SKM-1 treated with dmso at 0.1 percent for 144 hours (cell line): Measurements from ENCODE around the gene SERPINB1.

Experiments used
- DNase-seq: peaks from one replicate; lab custom pipeline; 2025; ENCODE audit not compliant: unreplicated experiment; lab: John Stamatoyannopoulos, UW

Gene SERPINB1

DNA sequence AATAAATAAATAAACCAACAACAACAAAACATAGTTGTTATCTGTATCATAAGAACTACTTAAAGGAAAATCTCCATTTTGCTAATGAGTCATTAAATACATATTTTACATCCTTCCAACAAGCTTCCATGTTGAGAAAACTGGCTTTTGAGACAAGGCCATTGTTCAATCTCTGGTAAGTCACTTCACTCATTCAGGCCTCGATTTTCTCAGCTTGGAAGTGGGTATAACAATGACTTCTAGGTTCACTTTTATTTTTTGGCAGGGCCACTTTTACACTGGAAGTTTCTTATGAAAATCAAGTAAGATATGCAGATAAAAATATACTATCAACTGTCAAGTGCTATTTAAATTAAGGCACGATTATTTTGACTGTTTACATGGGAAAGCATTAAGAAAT is 46.5 kb downstream of the SERPINB1 start:
- no peak for DNase-seq

DNA sequence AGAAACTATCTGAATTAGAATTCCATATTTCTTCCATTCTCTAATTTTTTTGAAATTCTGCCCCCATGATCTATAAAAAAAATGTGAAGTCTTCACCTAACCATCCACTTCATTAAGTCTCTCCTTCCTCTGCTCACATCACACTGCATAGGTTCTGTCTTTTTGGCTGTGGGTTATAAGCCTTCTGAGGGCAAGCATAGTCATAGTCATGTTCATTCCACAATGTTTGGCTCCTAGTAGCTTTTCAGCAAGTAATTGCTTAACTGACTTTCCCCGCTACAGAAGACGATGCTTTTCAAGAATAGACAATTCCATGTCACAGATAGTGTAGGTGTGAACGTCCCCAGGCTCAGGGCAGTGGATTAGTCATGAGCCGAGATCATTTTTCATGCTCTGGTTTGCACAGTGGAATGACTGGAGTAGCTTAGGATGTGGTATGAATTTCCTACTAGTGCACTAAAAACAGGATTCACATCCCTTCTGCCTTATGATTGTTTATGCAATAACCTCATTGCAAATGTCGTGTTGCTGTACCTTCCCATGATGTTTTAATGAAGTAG is 47.4 kb downstream of the SERPINB1 start:
- no peak for DNase-seq

DNA sequence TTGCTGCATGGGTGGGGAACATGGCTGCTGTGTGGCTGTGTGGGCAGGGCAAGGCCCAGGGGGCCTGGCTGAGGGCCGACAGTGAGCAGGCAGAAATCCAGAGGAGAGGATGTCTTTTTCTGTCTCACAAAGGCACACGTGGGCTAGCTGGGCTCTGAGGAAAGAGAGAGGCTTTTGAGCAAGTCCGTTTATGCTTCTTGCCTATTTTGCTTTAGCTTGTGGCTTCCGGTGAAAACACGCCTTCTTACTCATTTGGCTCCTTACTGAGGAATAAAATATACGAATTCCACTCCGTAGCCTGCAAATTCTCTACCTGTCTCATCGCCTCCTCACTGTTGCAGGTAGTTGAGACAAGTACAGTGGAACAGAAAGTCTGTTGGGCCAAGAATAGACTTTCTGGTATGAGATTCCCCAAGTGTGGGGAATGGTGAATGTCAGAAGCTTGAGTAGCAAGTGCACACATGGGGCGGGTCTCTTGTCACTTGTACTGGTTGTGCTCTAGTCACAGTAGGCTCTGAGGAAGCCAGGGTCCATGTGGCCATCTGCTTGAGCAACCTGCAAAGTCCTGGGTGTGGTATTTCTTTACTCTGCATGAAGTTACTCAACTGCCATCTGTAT is 48.0 kb downstream of the SERPINB1 start:
- DNase-seq = peak; percentile 85

DNA sequence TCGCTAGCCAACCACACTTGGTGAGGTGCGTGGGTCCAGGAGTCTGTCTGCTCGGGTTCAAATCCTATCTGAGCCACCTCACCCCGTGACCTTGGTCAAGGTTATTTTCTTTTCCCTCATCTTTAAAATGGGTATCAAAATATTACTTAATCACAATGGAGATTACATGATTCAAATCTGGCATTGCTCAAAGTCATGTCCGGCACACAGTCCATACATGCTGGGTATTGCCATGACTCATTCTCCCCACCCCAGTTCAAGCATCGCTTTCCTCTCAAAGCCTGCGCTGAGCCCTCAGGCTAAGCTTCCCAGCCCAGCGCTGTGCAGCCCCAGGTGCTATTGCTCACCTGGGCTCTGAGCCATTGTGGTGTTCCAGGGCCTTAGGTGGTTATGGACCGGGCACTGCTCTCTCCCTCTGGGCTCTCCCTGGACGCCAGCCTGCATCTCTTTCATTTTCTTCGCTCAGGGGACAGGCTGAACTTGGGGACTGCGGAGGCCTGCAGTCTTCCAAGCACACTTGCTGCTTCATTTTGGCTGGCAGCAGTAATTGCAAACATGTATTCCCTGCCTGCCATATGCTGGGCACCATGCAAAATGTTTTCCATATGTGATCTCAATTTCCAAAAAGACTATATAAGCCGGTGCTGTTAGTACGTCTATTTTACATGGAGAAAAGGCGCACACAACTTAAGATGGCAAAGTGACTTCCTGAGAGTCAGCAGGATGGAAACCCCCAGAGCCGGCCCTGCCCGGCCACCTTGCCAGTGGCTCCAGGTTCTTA is 49.1 kb downstream of the SERPINB1 start:
- DNase-seq = no peak

DNA sequence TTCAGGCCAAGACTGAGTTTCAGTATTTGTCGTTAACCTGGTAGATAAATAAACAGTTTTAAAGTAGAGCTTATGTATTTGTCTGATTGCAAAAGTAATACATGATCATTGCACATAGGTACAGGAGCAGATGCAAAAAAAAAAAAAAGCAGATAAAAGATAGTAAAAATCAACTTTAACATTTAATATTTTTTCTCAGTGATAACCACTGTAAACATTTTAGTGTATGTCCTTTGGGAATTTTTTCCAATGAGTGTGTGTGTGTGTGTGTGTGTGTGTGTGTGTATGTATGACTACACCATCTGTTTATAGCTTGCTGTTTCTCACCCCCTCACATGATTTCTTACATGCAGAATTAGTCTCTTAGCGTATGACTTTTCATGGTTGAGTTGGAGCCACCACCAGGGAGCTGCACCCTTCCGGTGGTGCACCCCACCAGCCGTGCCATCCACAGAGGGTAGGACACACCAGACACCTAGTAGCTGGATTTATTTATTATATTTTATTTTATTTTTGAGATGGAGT is 50.2 kb downstream of the SERPINB1 start:
- DNase-seq = no peak

DNA sequence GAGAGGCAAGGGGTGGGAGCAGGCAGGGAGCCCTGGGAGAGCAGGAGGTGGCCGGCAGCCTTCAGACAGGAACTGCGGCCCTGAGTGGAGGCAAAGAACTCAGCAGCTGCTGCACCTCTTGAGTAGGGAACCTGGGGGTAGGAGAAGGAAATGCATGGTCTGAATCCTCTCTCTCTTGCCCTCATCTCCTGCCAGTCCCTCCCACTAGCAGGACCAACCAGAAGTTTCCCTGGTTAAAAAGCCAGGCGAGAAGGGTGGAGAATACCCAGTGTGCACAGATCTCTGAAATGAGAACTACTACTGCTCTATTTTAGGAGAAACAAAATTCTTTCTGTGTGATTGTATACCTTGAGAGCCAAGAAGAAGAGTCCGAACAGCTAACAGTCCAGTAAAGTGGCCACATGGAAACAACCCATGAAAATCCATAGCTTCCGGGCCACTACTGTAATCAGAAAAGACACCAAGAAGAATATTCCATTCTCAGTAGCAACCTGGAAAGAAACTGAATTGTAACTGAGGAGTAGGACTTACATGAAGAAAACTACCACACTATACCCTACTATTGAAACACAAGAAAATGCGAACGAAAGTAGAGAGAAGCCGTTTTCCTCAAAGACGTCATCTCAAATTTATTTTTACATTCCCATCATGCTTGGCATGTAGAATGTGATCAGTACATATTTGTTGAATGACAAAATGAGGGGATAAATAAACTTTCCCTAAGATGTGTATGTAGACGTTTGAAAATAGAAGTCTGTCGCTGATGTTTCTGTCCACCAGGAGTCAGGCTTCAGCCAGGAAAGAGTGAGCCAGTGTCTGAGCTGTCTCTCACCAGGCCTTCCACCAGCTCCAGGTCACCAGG is 50.8 kb downstream of the SERPINB1 start:
- peak; percentile 73 for DNase-seq

DNA sequence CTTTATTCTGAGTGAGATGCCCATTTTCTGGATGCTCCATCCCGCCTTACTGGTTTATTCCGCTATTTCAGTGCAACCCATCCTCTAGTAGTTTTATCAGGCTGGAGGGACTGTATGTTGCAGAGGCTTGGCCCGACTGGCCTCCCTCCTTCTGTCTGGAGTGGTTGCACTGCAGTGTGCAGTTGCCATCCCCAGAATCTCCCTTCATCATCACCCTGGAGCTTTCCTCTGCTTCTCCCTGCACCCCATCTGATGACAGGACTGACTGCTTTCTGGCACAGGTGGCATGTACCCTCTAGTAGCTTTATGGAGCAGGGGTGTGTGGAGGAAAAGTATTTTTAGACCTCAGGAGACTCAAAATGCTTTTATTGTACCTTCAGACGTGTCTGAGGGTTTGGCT is 55.4 kb downstream of the SERPINB1 start:
- no peak for DNase-seq

DNA sequence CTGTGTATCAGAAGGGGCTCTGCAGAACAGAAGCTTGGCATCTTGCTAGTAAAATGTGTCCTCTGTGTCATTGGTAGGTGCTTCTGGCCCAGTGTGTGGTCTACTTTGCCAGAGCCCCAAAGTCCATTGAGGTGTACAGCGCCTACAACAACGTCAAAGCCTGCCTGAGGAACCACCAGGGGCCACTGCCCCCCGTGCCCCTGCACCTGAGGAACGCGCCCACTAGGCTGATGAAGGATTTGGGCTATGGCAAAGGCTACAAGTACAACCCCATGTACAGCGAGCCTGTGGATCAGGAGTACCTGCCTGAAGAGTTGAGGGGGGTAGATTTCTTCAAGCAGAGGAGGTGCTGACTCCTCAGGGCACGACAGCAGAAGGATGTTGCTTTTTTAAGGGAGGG is 56.7 kb downstream of the SERPINB1 start:
- DNase-seq = no peak

DNA sequence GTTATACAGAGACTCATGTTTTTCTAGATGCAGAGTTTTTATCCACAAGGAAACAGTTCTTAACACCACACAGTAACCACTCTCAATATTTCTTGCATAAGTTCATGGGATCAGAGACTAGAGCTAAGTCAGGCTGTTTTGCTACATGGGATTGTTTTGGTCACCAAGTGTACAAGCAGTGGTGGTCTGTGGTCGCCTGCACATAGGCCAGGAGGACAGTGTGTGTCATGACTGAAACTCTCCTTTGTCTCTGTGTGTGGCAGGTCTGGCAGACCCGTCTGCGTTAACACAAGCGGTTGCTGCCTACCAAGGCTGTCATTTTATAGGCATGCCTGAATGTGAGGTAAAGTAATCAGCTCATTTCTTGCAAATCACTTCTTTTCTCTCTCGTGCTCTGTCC is 57.6 kb downstream of the SERPINB1 start:
- no peak for DNase-seq

DNA sequence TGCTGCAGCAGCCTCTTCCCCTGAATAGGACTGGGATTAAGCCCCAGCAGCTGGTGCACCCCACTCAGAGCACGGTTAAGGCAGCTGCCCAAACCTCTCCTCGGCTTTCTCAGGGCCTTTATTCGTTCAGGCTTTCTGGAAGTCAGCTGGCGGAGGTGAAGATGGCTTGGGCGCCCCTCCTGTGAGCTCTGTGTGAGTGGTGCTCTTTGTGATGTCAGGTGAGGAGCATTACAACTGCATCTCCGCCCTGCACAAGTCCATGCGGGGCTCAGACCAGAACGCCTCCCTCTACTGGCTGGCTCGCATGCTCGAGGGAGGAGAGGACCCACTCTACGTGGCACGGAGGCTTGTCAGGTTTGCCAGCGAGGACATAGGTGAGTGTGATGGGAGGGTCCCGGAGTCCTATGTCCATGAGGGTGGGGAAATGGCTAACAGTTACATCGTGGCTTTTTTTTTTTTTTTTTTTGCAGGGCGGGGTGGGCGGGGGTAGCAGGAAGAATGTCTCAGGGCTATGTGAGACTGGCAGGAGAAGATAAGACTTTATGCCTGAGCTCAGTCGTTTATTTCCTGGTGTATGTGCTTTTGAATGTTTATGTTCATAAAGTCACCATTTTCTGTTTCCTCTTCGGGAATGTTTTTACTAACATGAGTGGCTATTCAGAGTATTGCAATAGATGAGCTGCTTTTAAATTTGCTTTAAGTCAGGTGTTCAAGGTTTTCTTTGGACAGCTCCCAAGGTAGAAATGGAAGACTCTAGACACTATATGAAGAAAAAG is 58.3 kb downstream of the SERPINB1 start:
- DNase-seq = no peak

DNA sequence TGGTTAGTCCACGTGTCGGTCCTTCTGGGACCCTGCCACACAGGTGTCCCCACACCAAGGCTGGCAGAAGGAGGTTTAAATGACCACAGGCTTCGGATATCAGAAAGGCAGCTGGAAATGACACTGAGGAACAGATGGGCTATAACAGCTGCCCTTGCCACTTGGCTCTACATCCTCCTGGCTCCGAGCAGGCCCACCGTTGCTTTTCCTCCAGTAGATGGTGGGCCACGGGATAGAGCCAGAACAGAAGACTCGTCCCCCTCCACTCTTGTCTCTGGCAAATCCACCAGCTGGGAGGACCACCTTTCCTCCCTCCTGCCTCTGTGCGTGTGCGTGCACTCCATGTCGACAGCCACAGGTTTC is 58.9 kb downstream of the SERPINB1 start:
- no peak for DNase-seq

DNA sequence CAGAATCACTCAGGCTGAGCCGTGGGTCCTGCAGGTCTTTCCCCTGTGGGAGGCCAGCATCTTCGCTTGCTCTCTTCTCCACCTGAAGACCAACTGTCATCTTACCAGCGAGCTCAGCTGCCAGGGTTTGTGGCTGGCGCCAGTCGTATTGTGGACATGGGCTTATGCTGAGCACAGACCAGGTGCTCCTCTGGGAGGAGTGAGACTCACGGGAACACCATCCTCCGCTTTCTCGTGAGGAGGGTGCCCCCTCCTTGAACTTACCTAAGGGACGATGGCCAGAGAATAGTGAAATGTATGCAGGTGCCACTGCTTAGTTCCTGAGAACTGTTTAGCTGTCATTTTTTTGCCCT is 59.3 kb downstream of the SERPINB1 start:
- DNase-seq = no peak
